Activated T-cell treated with anti-CD3 and anti-CD28 coated beads for 1 hour (primary cell): ENCODE data around the gene PACSIN1.

Experiments used
- DNase-seq: peaks from one replicate; pipeline ENCODE4 v3.0.0-alpha.2; 2020; ENCODE audit warnings: low read depth

The PACSIN1 gene

DNA sequence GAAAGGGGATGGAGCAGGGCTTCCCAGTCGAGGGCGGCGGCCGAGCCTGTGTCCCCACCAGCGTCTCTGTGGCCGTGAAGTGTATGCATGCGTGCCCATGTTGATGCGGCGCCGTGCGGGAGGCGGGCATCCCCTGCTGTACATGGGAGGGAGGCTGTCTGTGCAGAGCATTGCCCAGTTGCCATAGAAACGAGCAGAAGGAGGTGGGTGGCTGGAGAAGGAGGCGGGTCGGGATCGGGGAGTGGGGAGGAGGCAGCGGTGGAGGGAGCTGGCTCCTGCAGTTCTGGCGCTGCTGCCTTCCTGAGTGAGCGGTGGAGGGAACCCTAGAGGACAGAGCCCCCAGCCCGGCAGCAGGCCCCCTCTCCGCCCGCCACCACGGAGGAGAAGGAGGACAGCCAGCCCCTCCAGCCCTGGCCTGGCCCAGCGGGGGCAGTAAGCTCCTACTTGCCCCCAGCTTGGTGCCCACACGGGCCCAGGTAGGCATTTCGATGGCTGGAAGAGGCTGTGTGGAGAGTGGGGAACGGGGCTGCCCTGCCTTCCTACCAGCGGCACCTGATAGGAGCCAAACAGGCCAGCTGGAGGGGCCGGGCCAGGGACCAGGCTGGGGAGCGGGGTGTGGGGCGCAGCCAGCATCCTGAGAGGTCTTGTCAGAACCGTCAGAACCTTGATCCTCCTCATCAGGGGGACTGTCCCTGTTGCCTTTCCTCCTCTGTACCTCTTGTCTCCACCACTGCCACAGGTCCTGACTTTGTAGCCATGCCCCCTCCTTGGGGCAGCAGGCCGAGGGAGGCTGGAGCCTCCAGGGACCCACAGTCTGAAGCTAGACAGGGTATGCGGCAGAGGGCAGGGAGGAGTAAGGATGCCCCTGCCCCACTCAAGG lies 49.0 kb downstream of the PACSIN1 start:
- DNase-seq, result no peak

DNA sequence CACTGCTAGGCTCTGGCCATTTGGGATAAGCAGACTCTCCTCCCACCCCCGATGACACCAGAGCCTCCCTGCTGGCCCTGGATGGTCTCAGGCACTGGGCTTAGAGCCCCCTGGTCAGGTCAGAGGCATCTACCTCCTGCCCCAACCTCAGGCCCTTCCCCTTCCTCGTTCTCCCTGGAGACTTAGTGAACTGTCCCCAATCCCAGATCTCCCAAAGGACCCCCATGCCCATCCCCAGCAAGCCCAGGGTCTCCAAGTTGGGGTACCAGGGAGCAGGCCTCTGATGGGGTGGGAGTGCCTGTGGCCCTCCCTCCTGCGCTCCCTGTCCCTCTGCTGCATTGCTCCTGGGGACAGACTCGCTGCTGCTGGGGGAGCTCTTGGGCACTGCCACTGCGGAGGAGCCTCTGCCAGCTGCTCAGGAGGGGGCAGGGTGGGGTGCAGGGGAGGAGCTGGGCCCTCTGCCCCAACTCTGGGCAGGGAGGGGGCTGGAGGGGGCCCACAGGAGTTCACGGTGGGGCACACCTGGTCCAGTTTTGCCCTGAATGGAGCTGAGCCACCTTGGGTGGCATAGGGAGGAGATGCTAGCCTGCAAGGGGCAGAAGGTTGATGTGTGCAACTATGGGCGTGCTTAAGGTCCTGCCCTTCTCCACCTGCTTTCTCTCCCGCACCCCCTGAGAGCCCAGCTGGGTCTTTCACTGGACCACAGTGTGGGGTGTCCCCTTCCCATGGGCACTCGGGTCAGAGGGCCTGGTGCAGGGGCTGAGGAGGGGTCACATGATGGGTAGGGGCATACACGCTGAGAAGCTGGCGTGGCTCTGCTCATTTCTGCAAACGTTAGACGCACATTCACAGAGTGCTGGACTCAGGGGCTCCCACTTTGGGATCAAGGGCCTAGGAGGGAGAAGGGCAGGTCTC lies 49.9 kb downstream of the PACSIN1 start:
- DNase-seq, result no peak

GRCh38 chr6:34516391-34517324 lies 50.8 kb downstream of the PACSIN1 start:
- no peak for DNase-seq

DNA sequence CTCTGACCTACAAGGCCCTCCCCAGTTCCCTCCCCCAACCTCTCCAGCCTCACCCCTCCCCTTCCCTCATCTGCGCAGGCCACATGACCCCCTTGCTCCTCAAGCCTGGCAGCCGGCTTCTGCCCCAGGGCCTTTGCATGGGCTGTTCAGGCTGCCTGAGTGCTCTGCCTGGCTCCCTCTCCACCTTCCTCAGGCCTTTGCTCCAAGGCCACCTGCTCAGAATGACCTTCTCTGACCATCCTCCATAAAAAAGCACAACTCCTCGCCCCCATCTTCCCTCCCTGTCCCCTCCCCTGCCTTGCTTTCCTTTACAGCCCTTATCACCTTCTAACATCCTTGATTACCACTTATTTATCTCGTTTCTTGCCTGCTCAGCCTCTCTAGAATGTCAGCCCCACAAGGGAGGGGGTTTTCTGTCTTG lies 51.6 kb downstream of the PACSIN1 start:
- DNase-seq, result no peak

GRCh38 chr6:34517966-34518365 lies 52.1 kb downstream of the PACSIN1 start:
- DNase-seq, result no peak

- no peak for DNase-seq
Measured at GRCh38 chr6:34518669-34519365, 52.9 kb downstream of the PACSIN1 start.

DNA sequence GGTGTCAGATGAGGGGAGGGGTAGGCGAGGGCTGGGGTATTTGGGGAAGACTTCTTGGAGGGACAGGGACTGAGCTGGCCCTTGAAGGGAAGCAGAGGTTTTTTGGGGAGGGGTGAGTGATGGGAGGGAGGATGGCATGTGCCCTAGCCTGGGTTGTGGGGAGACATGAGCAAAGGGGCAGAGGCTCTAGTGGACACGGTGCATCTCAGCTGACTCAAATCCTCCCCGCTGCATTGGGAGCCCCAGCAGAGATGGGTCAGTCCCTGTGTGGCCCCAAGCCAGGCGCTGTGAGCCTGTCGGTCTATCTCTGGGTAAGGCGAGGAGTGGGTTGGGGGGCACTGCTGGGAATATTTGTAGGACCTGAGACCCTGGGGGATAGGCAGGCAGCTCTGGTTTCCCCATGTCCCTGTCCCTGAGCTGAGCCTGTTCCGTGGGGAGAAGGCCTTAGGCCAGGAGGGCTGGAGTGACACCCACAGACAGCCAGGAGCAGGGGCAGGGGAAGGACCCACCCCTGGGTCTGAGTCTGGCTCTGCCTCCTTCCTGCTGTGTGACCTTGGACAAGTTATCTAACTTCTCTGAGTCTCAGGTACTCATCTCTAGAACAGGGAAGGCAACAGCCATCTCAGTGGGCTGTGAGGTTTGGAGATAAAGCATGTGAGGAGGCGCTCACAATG lies 54.2 kb downstream of the PACSIN1 start:
- DNase-seq, result no peak

DNA sequence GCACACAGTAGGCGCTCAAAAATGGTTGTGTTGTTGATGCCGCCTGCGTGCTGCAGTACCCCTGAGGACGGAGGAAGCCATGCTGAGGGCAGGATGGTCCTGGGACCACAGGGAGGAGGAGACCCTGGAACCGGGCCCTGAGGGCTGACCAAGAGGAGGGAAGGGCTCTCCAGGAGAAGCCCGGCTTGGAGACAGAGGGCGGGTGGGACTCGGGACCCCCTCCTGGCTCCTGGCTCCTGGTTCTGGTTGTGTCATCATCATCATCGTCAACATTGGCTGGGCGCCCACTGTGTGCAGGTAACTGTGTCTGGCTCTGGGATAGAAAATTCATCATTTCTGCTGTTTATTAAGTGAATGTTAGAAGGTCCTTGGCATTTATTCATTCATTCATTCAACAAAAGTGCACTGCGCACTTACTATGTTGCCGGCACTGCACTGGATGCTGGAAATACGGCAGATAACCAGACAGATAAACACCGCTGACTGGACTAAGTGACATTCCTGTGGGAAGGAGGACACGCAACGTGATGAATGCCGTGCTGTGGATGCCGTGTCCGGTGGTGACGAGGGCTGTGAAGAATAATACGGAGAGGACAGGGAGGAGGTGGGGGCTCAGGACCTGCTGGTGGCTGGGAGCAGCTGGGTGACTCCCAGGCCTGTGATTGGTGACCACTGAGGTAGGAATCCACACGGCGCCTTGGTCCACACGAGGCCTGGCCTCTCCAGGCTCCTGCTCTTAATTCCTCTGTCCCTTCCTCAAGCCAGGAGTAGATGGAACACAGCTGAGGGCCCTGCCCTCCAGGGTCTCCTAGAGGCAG lies 55.0 kb downstream of the PACSIN1 start:
- no peak for DNase-seq

GRCh38 chr6:34521463-34522285 lies 55.8 kb downstream of the PACSIN1 start:
- DNase-seq, result no peak

- no peak for DNase-seq
Measured at GRCh38 chr6:34522761-34523160, 56.9 kb downstream of the PACSIN1 start.

DNA sequence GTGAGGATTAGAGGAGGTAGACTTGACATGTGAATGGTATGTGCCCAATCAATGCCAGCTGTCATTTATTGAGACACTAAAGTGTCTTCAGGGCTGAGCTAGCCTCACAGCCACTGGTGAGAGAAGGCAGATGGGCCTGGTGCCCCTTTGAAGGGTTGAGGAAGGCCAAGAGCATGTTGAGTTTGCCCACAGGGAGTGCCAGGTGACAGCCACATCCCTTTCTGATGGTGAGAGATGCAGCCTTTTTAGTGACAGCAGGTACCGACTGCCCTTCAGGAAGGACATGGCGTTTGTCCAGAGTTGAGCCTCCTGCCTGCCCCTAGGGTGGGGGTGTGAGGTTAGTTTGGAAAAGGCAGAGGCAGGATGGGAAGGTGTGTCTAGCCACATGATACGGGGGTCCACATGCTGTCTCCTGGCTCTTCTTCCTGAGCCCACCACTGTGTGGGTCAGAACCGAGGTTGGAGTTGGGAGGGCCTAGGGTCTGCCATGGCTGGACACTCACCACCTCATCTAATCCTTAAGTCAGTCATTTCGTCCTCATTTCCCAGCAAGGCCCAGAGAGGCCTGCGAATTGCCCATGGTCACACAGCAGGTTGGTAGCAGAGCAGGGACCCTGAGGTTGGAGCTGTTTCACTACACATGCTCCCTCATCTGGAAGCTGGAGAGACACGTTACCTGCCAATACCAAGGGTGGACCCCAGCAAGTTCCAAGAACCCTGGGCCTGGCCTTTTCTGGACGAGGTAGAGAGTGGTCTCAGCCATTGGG lies 57.7 kb downstream of the PACSIN1 start:
- DNase-seq, result no peak

DNA sequence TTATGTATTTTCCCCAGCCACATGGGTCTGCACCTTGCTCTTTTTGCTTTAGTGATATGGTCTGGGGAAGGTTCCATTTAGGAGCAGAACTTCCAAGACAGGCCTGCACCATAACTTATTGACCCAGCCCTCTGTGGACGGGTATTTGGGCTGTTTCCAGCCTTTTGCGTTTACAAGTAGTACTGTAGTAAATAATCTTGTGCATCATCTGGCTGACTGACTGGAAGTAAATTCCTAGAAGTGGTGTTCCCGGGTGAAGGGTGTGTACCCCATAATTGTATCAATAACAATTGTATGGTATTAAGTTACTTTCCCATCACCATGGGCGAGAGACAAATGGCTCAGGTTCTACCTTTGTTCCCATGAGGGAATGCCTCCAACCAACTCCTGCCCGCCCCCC lies 58.6 kb downstream of the PACSIN1 start:
- DNase-seq, result no peak

DNA sequence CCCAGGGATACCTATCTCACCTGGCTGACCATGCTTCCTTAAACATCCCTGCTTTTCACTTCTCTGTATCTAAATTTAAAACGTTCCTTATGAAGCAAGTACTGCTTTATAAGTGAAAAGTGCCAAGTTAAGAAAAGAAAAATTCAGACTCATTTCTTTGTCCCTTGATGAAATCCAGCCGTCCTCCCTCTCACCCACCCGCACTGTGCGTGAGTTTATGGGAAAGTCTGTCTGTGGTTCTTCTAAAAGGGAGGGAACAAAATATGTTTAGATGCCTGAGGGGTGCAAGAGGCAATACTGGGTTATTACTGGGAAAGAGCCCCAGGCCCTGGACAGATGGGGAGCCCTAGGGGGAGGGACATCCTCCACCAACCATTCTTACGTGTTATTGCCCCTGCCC lies 59.1 kb downstream of the PACSIN1 start:
- no peak for DNase-seq

- no peak for DNase-seq
Measured at GRCh38 chr6:34525431-34526175, 59.7 kb downstream of the PACSIN1 start.

GRCh38 chr6:34526241-34526972 lies 60.5 kb downstream of the PACSIN1 start:
- no peak for DNase-seq

GRCh38 chr6:34526992-34527728 lies 61.3 kb downstream of the PACSIN1 start:
- peak; percentile 97 for DNase-seq
